Pancreas (tissue), 10 donors: ENCODE results near the gene TKT. TPM values are rescaled to one million over a fixed set of nuclear protein-coding genes. Genes with fewer than 3 reads are reported as not detected.

Experiments used
- ATAC-seq, 4 donors: fragments of 200-7000 bp; cut with Tn5 transposase; one replicate each; pipeline versions ENCODE4 v1.8.0 to v1.9.1; 2020; ENCODE audit warnings: mild to moderate bottlenecking in 4 of 4, moderate library complexity in 4 of 4
- DNase-seq, 6 donors: peaks; one replicate each; pipeline ENCODE4 v3.0.0-alpha.2; 2020
- FAIRE-seq: peaks from 2 replicates; lab custom pipeline; 2012; peaks lifted over from hg19 to GRCh38; lab: Jason Lieb, UNC
- H3K27ac ChIP-seq, 4 donors: fragments of 200-600 bp; sonication (generic); 1 replicate in 3 of 4; 2 replicates in 1 of 4; pipeline versions ENCODE4 v1.5.0 to v1.8.0; 2020
- H3K27me3 ChIP-seq, 4 donors: fragments of 200-600 bp; one replicate each; pipeline ENCODE4 v1.8.0; 2021
- H3K36me3 ChIP-seq, 3 donors: fragments of 200-600 bp; sonication (generic) in 1 of 3; one replicate each; pipeline versions ENCODE4 v1.5.0 to v1.8.0; 2020 to 2021
- H3K4me1 ChIP-seq, 3 donors: fragments of 200-600 bp; one replicate each; pipeline ENCODE4 v1.8.0; 2021
- H3K4me3 ChIP-seq, 4 donors: fragments of 200-600 bp; sonication (generic) in 2 of 4; one replicate each; pipeline versions ENCODE4 v1.5.0 to v1.8.0; 2020 to 2021
- H3K9me3 ChIP-seq, 4 donors: fragments of 200-600 bp; one replicate each; pipeline ENCODE4 v1.8.0; 2021
- CTCF ChIP-seq, 4 donors: fragments of 200-600 bp; sonication (generic) in 3 of 4; IDR thresholded peaks; one replicate each; pipeline versions ENCODE4 v1.5.0 to v1.8.0; 2021; ENCODE audit warnings: antibody characterized with exemption in 4 of 4
- WGBS, 2 donors: extraction: QIAGEN DNeasy Blood & Tissue Kit; methylation state at CpG; one replicate each; pipeline ENCODE4 v1.1.7; 2013; 5-methylcytosine and 5-hydroxymethylcytosine counted together
- intact Hi-C, 3 donors: fragments of 100-400 bp; cut with DNase I; formaldehyde crosslinking; loops; one replicate each; pipeline versions ENCODE4 v1.11.1 to v1.14.2; 2022
- polyA plus RNA-seq, 2 donors: library from polyadenylated mRNA; stranded (reverse); fragments of 200-250 nt; gene quantifications; one replicate each; pipeline ENCODE4 v1.2.3, GENCODE V29; 2013
- total RNA-seq, 6 donors: library from RNA; stranded (reverse); fragmentation: NEBNext Ultra II Directional in 4 of 6; extraction: Animal tissue kit (Norgen Biotek cat#: 25700) in 4 of 6; gene quantifications; one replicate each; pipeline versions ENCODE4 v1.2.1 to v1.2.4, GENCODE V29; 2021 to 2023
- donor health status: healthy with polysubstance abuse.
- donor health status: DM: no; HTN: no; CAD: no; lungs with moderate emphysema.
- donor health status: DM: no; HTN: no; CAD: no.
- donor health status: control.
- donor health status: control.
- donor health status: Bipolar disorder and iron deficiency.
- donor health status: DM: yes; HTN: yes; CAD: no.
- donor health status: DM: no; HTN: no; CAD: no.
- donor health status: DM: no; HTN: no; CAD: no.
- donor health status: DM: yes; HTN: yes; CAD: no.

The TKT gene
- total and polyA plus RNA-seq, 8 donors = 114 to 306 (median 195) TPM

GRCh38 chr3:53231532-53232511, 24.0 kb downstream of the TKT start:
- H3K4me1 ChIP-seq = peaks cover 0 to 12% (median 0%) of the 10 kb centered on the region in 3 donors
- ATAC-seq = no peak
- no peaks in the 10 kb centered on the region for H3K27me3 ChIP-seq
- peak in 1 of 6 donors; percentile 30 for DNase-seq
- intact Hi-C loops = no loop called here
- WGBS, 2 donors = 87 to 88% methylated on average over 13 of the region's 13 CpGs
- H3K9me3 ChIP-seq = no peaks in the 10 kb centered on the region
- no peak overlapping the region for H3K27ac ChIP-seq
- peaks cover 3 to 81% (median 59%) of the 10 kb centered on the region in 3 donors for H3K36me3 ChIP-seq
- no peak for TF ChIP-seq CTCF (IDR thresholded peaks at IDR 0.05)
- no peak overlapping the region for H3K4me3 ChIP-seq
- no peak for FAIRE-seq

- FAIRE-seq (no peak), DNase-seq (no peak), ATAC-seq (no peak)
- 91 to 93% methylated on average over 5 of the region's 5 CpGs for WGBS, 2 donors
- H3K4me1 ChIP-seq = peaks cover 0 to 1% (median 0%) of the 10 kb centered on the region in 3 donors
- intact Hi-C loops = no loop called here
- H3K27ac ChIP-seq = no peak overlapping the region
- no peaks in the 10 kb centered on the region for H3K9me3 ChIP-seq
- TF ChIP-seq CTCF (IDR thresholded peaks at IDR 0.05) = no peak
- H3K4me3 ChIP-seq = no peak overlapping the region
- H3K27me3 ChIP-seq = no peaks in the 10 kb centered on the region
- H3K36me3 ChIP-seq = peaks cover 9 to 91% (median 68%) of the 10 kb centered on the region in 3 donors
These were observed 25.0 kb downstream of the TKT start for GRCh38 chr3:53230789-53231188.

GRCh38 chr3:53230041-53230621, 25.7 kb downstream of the TKT start:
- no peak overlapping the region for H3K27ac ChIP-seq
- peaks cover 9 to 98% (median 74%) of the 10 kb centered on the region in 3 donors for H3K36me3 ChIP-seq
- H3K4me1 ChIP-seq = no peaks in the 10 kb centered on the region
- no peaks in the 10 kb centered on the region for H3K27me3 ChIP-seq
- ATAC-seq (no peak), DNase-seq (no peak), FAIRE-seq (no peak)
- H3K4me3 ChIP-seq = no peak overlapping the region
- H3K9me3 ChIP-seq = no peaks in the 10 kb centered on the region
- WGBS, 2 donors = 76 to 79% methylated on average over 16 of the region's 16 CpGs
- no peak for TF ChIP-seq CTCF (IDR thresholded peaks at IDR 0.05)
- intact Hi-C loops = no loop called here

GRCh38 chr3:53229606-53230005, 26.2 kb downstream of the TKT start:
- no peak overlapping the region for H3K27ac ChIP-seq
- TF ChIP-seq CTCF (IDR thresholded peaks at IDR 0.05) = no peak
- FAIRE-seq = no peak
- no peaks in the 10 kb centered on the region for H3K27me3 ChIP-seq
- no peaks in the 10 kb centered on the region for H3K9me3 ChIP-seq
- H3K4me3 ChIP-seq = no peak overlapping the region
- 94 to 100% methylated on average over 2 of the region's 2 CpGs for WGBS, 2 donors
- no peak for DNase-seq
- intact Hi-C loops = no loop called here
- no peak for ATAC-seq
- no peaks in the 10 kb centered on the region for H3K4me1 ChIP-seq
- H3K36me3 ChIP-seq = peaks cover 12 to 99% (median 76%) of the 10 kb centered on the region in 3 donors
